Esophagus squamous epithelium (tissue), 5 donors: ENCODE results near the gene PLXNC1. TPM values are rescaled to one million over a fixed set of nuclear protein-coding genes. Genes with fewer than 3 reads are reported as not detected.

Experiments used
- DNase-seq: peaks from one replicate; lab custom pipeline; 2025; lab: John Stamatoyannopoulos, UW
- H3K27ac ChIP-seq, 4 donors: fragments of 200-600 bp; sonication (generic); one replicate each; pipeline ENCODE4 v1.5.1; 2016 to 2019; ENCODE audit warnings: mild to moderate bottlenecking in 1 of 4
- H3K27me3 ChIP-seq, 4 donors: fragments of 200-600 bp; sonication (generic); 1 replicate in 3 of 4; 2 replicates in 1 of 4; pipeline versions ENCODE4 v1.5.1 to v1.6.0; 2017 to 2021; ENCODE audit warnings: antibody characterized with exemption in 1 of 4
- H3K36me3 ChIP-seq, 3 donors: fragments of 200-600 bp; sonication (generic); one replicate each; pipeline ENCODE4 v1.5.1; 2016 to 2019
- H3K4me1 ChIP-seq, 3 donors: fragments of 200-600 bp; sonication (generic); one replicate each; pipeline ENCODE4 v1.5.1; 2017 to 2019
- H3K4me3 ChIP-seq, 4 donors: fragments of 200-600 bp; sonication (generic); 1 replicate in 3 of 4; 2 replicates in 1 of 4; pipeline ENCODE4 v1.5.1; 2016 to 2019; ENCODE audit warnings: mild to moderate bottlenecking in 2 of 4, moderate library complexity in 1 of 4
- H3K9me3 ChIP-seq, 3 donors: fragments of 200-600 bp; sonication (generic); one replicate each; pipeline ENCODE4 v1.5.1; 2016 to 2019
- CTCF ChIP-seq, 6 experiments: fragments of 450-650 bp in 4 of 6; fragments of 200-600 bp in 2 of 6; sonication (generic) in 2 of 6; IDR thresholded peaks; one replicate each; pipeline ENCODE4 v1.5.1; 2016 to 2019; ENCODE audit warnings: antibody characterized with exemption in 6 of 6, mild to moderate bottlenecking in 4 of 6, moderate library complexity in 4 of 6
- POLR2A ChIP-seq, 4 donors: fragments of 450-650 bp; IDR thresholded peaks; one replicate each; pipeline ENCODE4 v1.6.1; 2017; ENCODE audit warnings: antibody characterized with exemption in 4 of 4, mild to moderate bottlenecking in 4 of 4, moderate library complexity in 3 of 4
- WGBS, 2 donors: methylation state at CpG; one replicate each; pipeline ENCODE4 v1.1.5; 2018; 5-methylcytosine and 5-hydroxymethylcytosine counted together
- intact Hi-C: fragments of 100-400 bp; cut with DNase I; formaldehyde crosslinking; loops from one replicate; pipeline ENCODE4 v1.15.0; 2022
- total RNA-seq, 4 donors: library from RNA; depleted of rRNA; stranded (reverse); fragments of >200 nt; gene quantifications; one replicate each; pipeline ENCODE4 v1.1.0, GENCODE V29; 2016
- donor health status: DM: yes; HTN: yes; CAD: no.

PLXNC1 gene
- total RNA-seq, 4 donors from 2014 or later, result 1.0 to 6.7 (median 2.6) TPM

- Histone ChIP-seq H3K36me3 (no peaks in the 10 kb centered on the region), H3K9me3 (no peaks in the 10 kb centered on the region), H3K27me3 (no peaks in the 10 kb centered on the region), H3K4me1 (no peaks in the 10 kb centered on the region), H3K27ac (no peak overlapping the region), H3K4me3 (no peak overlapping the region)
- WGBS, 2 donors, result 83 to 87% methylated on average over 5 of the region's 5 CpGs
- DNase-seq, result no peak
- intact Hi-C loops, result no loop called here
- no peak for TF ChIP-seq POLR2A (IDR thresholded peaks at IDR 0.05)
- no peak for TF ChIP-seq CTCF (IDR thresholded peaks at IDR 0.05)
Measured at GRCh38 chr12:94198469-94198868, 50.1 kb downstream of the PLXNC1 start.

GRCh38 chr12:94198872-94199271 lies 50.5 kb downstream of the PLXNC1 start:
- Histone ChIP-seq H3K27ac (no peak overlapping the region), H3K4me1 (no peaks in the 10 kb centered on the region), H3K36me3 (no peaks in the 10 kb centered on the region), H3K27me3 (no peaks in the 10 kb centered on the region), H3K4me3 (no peak overlapping the region), H3K9me3 (no peaks in the 10 kb centered on the region)
- DNase-seq, result no peak
- intact Hi-C loops, result no loop called here
- TF ChIP-seq CTCF (IDR thresholded peaks at IDR 0.05) (no peak), POLR2A (IDR thresholded peaks at IDR 0.05) (no peak)
- 62 to 68% methylated on average over 9 of the region's 9 CpGs for WGBS, 2 donors

DNA sequence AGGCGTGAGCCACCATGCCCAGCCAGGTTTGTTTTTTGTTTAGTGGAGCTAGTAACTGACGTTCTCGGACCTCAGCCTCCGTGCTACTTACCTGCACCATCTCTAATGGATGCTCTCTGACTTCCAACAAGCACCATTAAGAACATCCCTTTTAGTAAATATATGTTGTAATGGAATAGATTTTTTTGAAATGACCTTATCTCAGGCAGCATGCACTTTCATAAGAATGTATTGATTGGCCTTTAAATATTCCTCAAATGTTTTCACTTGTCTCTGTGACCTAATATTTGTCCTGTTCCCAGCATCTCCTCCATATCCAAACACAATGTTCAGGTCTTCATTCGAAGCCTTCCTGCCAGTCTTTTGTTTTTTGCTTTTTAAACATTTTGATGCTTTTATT lies 51.7 kb downstream of the PLXNC1 start:
- Histone ChIP-seq H3K27ac (no peak overlapping the region), H3K4me3 (no peak overlapping the region), H3K27me3 (no peaks in the 10 kb centered on the region), H3K4me1 (no peaks in the 10 kb centered on the region), H3K9me3 (no peaks in the 10 kb centered on the region), H3K36me3 (no peaks in the 10 kb centered on the region)
- DNase-seq, result no peak
- 80 to 84% methylated on average over 5 of the region's 5 CpGs for WGBS, 2 donors
- intact Hi-C loops, result no loop called here
- TF ChIP-seq CTCF (IDR thresholded peaks at IDR 0.05), result no peak
- no peak for TF ChIP-seq POLR2A (IDR thresholded peaks at IDR 0.05)

DNA sequence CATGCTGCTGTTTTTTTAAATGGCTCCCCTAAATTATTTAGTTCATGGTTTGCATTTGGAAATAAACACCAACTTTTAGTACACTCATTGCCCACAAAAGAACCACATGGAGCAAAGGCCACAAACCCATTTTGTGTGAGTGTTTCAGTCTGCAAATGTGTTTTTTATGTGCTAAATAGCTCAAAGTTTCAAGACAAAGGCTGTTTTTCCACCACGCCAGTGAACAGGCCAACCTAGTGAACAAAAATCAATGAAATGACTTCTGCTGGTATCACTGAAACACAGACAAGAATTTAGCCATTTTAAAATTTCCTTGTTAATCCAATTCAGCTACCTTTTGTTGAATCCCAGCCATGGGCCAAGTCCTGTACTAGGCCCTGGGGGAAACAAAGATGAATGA lies 52.3 kb downstream of the PLXNC1 start:
- WGBS, 2 donors, result 93 to 100% methylated on average over 1 of the region's 1 CpG
- Histone ChIP-seq H3K27ac (no peak overlapping the region), H3K4me1 (no peaks in the 10 kb centered on the region), H3K9me3 (no peaks in the 10 kb centered on the region), H3K4me3 (no peak overlapping the region), H3K36me3 (no peaks in the 10 kb centered on the region), H3K27me3 (no peaks in the 10 kb centered on the region)
- no peak for TF ChIP-seq CTCF (IDR thresholded peaks at IDR 0.05)
- DNase-seq, result no peak
- intact Hi-C loops, result no loop called here

GRCh38 chr12:94202245-94203180 lies 54.1 kb downstream of the PLXNC1 start:
- intact Hi-C loops, result no loop called here

More at GRCh38 chr12:94202245-94203180, 54.1 kb downstream of the PLXNC1 start:
- Histone ChIP-seq H3K4me1 (peaks cover 0 to 4% (median 0%) of the 10 kb centered on the region in 3 donors), H3K27me3 (no peaks in the 10 kb centered on the region), H3K9me3 (no peaks in the 10 kb centered on the region), H3K27ac (no peak overlapping the region), H3K36me3 (no peaks in the 10 kb centered on the region), H3K4me3 (no peak overlapping the region)
- no peak for DNase-seq
- no peak for TF ChIP-seq POLR2A (IDR thresholded peaks at IDR 0.05)
- TF ChIP-seq CTCF (IDR thresholded peaks at IDR 0.05), result no peak
- 59 to 60% methylated on average over 7 of the region's 7 CpGs for WGBS, 2 donors
